GM04504 (cell line): ENCODE measurements around the gene TNFAIP3.
"Not testable (repeated sequence)": the region's sequence is repeated elsewhere in the genome, so short reads cannot be mapped to it uniquely, and the experiment has no call there.

Experiments used
- DNase-seq: peaks from one replicate; pipeline ENCODE4 v3.0.0-alpha.2; 2012; ENCODE audit warnings: low read depth

The TNFAIP3 gene

GRCh38 chr6:137866914-137867684 is at the start of gene TNFAIP3:
Gene TNFAIP3, plus strand, starts transcription at chr6:137867259. Its CDS starts 3,969 bp downstream, at chr6:137871228.
- DNase-seq: peak; percentile 90

DNA sequence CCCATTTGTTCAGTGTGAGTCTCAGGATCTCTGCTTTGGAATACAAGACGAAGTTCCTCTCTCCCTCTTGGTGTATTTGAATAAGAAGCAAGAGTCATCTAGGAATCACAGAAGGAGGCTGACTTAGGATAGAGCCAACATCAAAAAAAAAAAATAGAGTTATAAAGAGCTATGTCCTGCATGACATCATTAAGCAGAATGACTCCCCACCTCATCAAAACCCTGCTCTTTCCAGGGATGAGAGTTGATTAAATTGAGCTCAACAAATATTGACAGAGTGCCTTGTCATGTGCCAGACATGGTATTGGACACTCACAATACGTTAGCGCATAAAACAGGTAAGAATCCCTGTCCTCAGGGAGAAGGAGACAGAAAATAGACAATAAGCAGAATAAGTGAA is 48.6 kb upstream of the TNFAIP3 start:
- DNase-seq: no peak

DNA sequence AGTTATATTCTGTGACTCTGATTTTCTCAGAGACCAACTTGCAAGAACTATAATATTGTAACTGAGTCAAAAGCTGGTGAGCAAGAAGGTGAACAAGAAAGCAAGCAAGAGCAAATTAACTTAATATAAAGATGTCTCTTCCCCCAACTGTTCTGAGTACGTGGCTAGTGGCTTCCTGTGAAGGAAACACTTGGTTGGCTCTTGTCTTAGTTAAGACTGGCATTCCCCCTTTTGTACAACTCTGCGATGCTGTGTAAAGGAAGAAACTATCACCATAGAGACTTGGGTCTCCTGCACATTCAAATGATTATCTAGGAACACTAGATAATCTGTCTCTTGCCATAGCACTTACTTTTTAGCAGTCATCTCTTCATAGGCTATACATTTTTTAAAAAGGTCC is 47.3 kb upstream of the TNFAIP3 start:
- DNase-seq: no peak

DNA sequence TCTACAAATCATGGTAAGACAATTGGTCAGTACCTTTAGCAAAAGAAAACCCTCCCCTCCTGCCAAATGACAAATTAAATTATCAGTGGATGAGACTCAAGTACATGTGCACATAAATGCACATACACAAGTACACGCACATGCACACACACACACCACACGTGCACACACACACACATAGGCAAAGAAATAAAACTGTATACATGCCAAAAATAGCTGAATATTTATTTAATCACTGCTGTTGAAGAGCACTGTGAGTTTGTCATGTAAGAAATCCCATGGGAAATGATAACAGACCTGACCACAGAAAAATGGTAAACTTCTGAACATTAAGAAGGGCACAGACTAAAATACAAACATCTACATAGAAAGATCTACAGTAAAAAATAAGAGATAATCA is 46.6 kb upstream of the TNFAIP3 start:
- no peak for DNase-seq

GRCh38 chr6:137820952-137821351 is 46.1 kb upstream of the TNFAIP3 start:
- no peak for DNase-seq

DNA sequence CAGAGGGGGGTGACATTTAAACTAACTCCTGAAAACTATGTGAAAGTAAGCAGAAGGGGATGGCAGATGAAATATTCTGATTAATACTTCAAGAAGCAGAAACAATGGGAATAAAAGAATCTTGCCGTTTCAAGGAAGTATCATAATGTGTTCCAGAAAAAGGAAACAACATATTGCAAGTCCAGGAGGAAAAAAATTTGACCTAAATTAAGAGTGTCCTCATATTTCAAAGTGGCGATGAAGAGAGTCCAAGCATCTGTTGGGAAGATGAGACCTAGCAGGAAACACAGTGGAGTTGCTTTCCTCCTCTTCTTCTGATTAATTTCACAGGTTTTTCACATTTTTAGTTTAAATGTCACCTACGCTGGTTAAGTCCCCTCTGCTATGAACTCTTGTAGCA is 45.6 kb upstream of the TNFAIP3 start:
- no peak for DNase-seq

DNA sequence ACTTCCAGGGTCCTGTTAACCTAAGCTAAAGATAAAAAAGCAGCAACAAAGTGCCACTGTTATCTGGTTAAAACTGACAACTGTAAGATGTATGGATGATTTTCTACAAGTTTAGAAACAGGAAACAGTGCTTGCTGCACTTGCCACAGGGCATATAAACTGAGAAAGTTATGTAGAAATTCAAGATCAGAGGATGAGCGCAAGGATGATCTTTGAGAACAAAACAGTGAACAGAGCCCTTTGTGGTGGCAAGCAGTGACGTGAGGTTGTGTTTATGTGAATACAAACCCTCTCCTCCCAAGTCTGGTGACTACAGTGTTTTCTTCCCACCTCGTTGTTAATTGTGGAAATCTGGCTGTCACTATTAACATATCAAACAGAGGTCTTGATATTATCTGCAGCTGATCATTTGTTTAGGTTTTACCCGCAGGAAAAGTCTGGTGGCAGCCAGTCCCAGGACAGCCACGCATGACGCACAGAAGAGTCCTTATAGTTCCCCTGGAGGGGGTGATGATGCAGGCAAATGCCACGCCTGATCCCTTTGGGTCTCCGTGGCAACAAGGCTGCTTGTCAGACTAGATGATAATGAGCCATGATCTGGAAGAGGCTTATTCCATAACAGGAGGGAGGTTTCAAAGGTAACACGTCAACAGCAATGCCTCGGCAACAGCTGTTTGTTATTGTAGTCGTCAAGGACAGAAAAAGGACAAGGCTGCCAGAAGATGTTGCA is 43.1 kb upstream of the TNFAIP3 start:
- DNase-seq: peak; percentile 56

GRCh38 chr6:137824556-137824879 is 42.5 kb upstream of the TNFAIP3 start:
- no peak for DNase-seq

DNA sequence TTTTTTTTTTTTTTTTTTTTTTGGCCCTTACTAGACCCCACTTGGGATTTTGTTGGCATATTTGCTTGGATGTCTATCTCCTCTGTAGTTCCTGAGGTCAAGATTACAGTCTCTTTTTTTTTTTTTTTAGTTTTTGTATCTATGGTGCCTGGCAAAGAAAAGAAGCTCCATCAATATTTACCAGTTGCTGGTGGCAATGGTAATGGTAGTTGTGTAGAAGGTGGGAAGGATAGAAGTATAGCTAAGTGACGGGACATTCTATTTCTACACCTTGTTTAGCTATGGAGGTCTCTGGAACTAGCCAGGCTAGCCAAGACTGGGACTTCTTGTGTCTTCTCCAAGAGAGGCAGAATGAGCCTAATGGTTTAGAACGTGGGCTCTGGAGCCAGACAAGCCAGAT is 42.2 kb upstream of the TNFAIP3 start:
- no peak for DNase-seq

DNA sequence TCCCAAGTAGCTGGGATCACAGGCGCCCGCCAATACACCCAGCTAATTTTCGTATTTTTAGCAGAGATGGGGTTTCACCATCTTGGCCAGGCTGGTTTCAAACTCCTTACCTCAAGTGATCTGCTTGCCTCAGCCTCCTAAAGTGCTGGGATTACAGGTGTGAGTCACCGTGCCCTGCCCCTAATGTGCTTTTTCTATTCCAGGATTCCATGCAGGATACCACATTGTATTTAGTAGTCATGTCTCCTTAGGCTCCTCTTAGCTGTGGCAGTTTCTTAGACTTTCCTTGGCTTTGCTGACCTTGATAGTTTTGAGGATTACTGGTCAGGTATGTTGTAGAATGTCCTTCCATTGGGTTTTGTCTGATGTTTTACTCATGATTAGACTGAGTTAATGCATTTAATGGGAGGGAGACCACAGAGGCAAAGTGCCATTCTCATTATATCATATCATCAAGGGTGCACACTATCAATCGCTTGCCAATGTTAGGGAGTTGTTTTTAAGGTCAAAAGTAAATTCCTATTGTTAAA is 39.6 kb upstream of the TNFAIP3 start:
- DNase-seq: no peak

- DNase-seq: no peak
Observed at GRCh38 chr6:137827977-137828810, 38.9 kb upstream of the TNFAIP3 start.

GRCh38 chr6:137829641-137830083 is 37.4 kb upstream of the TNFAIP3 start:
- no peak for DNase-seq

- no peak for DNase-seq
Observed at GRCh38 chr6:137830511-137830911, 36.5 kb upstream of the TNFAIP3 start.

GRCh38 chr6:137832110-137832509 is 34.9 kb upstream of the TNFAIP3 start:
- peak; percentile 58 for DNase-seq

- DNase-seq: no peak
Observed at GRCh38 chr6:137834508-137834907, 32.6 kb upstream of the TNFAIP3 start.

DNA sequence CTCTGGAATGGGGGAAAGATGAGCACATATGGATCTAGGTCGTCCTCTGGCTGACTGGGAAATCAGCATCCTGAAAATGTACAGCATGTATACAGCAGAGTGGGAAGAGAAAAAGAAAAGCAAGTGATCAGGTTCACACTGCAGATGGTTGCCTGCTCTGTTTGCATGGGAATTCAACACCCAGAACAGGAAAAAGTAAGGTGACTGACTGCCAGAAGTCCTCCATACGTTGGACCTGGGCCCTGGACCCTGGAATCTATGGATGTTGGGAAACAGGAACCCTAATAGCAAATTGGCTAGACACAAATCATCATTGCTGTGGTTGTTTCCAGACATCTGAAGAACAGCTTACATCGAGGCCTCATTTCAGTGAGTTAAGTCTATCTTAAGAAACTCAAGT is 30.3 kb upstream of the TNFAIP3 start:
- no peak for DNase-seq

DNA sequence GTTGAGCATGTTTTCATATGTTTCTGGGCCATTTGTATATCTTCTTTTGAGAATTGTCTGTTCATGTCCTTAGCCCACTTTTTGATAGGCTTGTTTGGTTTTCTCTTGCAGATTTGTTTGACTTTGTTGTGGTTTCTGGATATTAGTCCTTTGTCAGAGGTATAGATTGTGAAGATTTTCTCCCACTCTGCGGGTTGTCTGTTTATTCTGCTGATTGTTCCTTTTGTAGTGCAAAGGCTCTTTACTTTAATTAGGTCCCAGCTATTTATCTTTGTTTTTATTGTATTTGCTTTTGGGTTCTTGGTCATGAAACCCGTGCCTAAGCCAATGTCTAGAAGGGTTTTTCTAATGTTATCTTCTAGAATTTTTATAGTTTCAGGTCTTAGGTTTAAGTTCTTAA is 29.0 kb upstream of the TNFAIP3 start:
- DNase-seq: not testable (repeated sequence)

GRCh38 chr6:137838597-137838996 is 28.5 kb upstream of the TNFAIP3 start:
- not testable (repeated sequence) for DNase-seq

- no peak for DNase-seq
Observed at GRCh38 chr6:137839076-137839475, 28.0 kb upstream of the TNFAIP3 start.

DNA sequence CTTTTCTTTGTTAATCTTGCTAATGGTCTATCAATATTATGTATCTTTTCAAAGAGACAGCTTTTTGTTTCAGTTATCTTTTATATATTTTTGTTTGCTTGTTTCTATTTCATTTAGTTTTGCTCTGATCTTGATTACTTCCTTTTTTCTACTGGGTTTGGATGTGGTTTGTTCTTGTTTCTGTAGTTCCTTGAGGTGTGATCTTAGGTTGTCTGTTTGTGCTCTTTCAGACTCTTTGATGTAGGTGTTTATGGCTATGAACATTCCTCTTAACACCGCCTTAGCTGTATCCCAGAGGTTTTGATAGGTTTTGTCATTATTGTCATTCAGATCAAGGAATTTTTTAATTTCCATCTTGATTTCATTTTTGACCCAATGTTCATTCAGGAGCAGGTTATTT is 26.8 kb upstream of the TNFAIP3 start:
- no peak for DNase-seq

GRCh38 chr6:137843211-137843610 is 23.8 kb upstream of the TNFAIP3 start:
- DNase-seq: no peak

- not testable (repeated sequence) for DNase-seq
Observed at GRCh38 chr6:137844327-137844726, 22.7 kb upstream of the TNFAIP3 start.
